ENCODE data around the gene CTDSPL2. TPM values are rescaled to one million over a fixed set of nuclear protein-coding genes. Genes with fewer than 3 reads are reported as not detected.

The CTDSPL2 gene
- total RNA-seq, 3 donors from 2014 or later = 48.3 to 101 (median 77.0) TPM

DNA sequence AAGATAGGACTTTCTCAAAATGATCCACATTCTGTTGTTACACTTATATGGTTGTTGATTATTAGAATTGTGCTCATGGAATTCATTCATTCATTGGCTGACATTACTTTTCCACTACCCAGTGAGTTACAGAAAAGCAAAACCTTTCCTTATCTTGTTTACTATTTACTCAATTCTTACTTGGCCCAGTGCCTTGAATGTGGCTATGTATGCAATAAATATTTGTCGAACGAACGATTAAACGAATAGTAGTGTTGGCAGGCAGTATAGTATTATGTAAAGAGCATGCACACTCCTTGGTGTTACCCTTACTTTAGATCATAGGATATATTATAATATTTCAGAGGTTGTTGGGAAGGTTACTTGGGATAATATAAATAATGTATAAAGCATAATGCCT, 31.0 kb downstream of the CTDSPL2 start:
- DNase-seq (ENCODE audit: low spot score in 2 of 2) = no peak
- no peaks in the 10 kb centered on the region for H3K27me3 ChIP-seq
- intact Hi-C loops (cut with DNase I; ENCODE audit: low total_unique reads) = no loop called here
- no peaks in the 10 kb centered on the region for H3K9me3 ChIP-seq
- TF ChIP-seq POLR2A (IDR thresholded peaks at IDR 0.05) (no peak), POLR2AphosphoS5 (IDR thresholded peaks at IDR 0.05) (no peak), CTCF (IDR thresholded peaks at IDR 0.05) (no peak)
- H3K4me3 ChIP-seq = no peak overlapping the region
- H3K4me1 ChIP-seq = no peaks in the 10 kb centered on the region
- H3K36me3 ChIP-seq = no peaks in the 10 kb centered on the region
- H3K27ac ChIP-seq = no peak overlapping the region

- no peak overlapping the region for H3K4me3 ChIP-seq
- H3K9me3 ChIP-seq = no peaks in the 10 kb centered on the region
- no peaks in the 10 kb centered on the region for H3K4me1 ChIP-seq
- DNase-seq (ENCODE audit: low spot score in 2 of 2) = no peak
- TF ChIP-seq CTCF (IDR thresholded peaks at IDR 0.05) = no peak
- TF ChIP-seq POLR2A (IDR thresholded peaks at IDR 0.05) = no peak
- no peak for TF ChIP-seq POLR2AphosphoS5 (IDR thresholded peaks at IDR 0.05)
- no peak overlapping the region for H3K27ac ChIP-seq
- no peaks in the 10 kb centered on the region for H3K36me3 ChIP-seq
- no peaks in the 10 kb centered on the region for H3K27me3 ChIP-seq
- intact Hi-C loops (cut with DNase I; ENCODE audit: low total_unique reads) = no loop called here
These were observed 41.4 kb downstream of the CTDSPL2 start for GRCh38 chr15:44468709-44469385.

- no peak for TF ChIP-seq CTCF (IDR thresholded peaks at IDR 0.05)
- no peak for TF ChIP-seq POLR2A (IDR thresholded peaks at IDR 0.05)
- TF ChIP-seq POLR2AphosphoS5 (IDR thresholded peaks at IDR 0.05) = no peak
- H3K4me3 ChIP-seq = no peak overlapping the region
- no peaks in the 10 kb centered on the region for H3K4me1 ChIP-seq
- H3K27me3 ChIP-seq = no peaks in the 10 kb centered on the region
- no peaks in the 10 kb centered on the region for H3K36me3 ChIP-seq
- intact Hi-C loops (cut with DNase I; ENCODE audit: low total_unique reads) = no loop called here
- H3K9me3 ChIP-seq = no peaks in the 10 kb centered on the region
- no peak for DNase-seq (ENCODE audit: low spot score in 2 of 2)
- no peak overlapping the region for H3K27ac ChIP-seq
These were observed 44.5 kb downstream of the CTDSPL2 start for GRCh38 chr15:44471885-44472455.

GRCh38 chr15:44479343-44479742, 51.9 kb downstream of the CTDSPL2 start:
- H3K4me1 ChIP-seq = no peaks in the 10 kb centered on the region
- H3K4me3 ChIP-seq = no peak overlapping the region

More at GRCh38 chr15:44479343-44479742, 51.9 kb downstream of the CTDSPL2 start:
- no peaks in the 10 kb centered on the region for H3K27me3 ChIP-seq
- TF ChIP-seq POLR2AphosphoS5 (IDR thresholded peaks at IDR 0.05) (no peak), POLR2A (IDR thresholded peaks at IDR 0.05) (no peak), CTCF (IDR thresholded peaks at IDR 0.05) (no peak)
- DNase-seq (ENCODE audit: low spot score in 2 of 2) = no peak
- intact Hi-C loops (cut with DNase I; ENCODE audit: low total_unique reads) = no loop called here
- no peaks in the 10 kb centered on the region for H3K36me3 ChIP-seq
- H3K27ac ChIP-seq = no peak overlapping the region
- H3K9me3 ChIP-seq = no peaks in the 10 kb centered on the region

Measured in breast epithelium (tissue), 4 donors.